LNCaP clone FGC (cell line): ENCODE measurements around the gene ZNF688.
A peak's percentile ranks its signal among the peaks of the same experiment; 100 is the strongest.

ENCODE experiments used
- DNase-seq: peaks from one replicate; pipeline ENCODE4 v3.0.0-alpha.2; 2011; ENCODE audit warnings: low read depth
- H3K4me3 ChIP-seq: 2 replicates; pipeline ENCODE4 v1.5.1; 2011; ENCODE audit warnings: mild to moderate bottlenecking, low read depth, low read length, control low read depth
- TF ChIP-seq, protein P1 (sequence below): IDR thresholded peaks from 2 replicates; pipeline ENCODE4 v1.5.1; 2012; ENCODE audit warnings: mild to moderate bottlenecking; ENCODE audit not compliant: control insufficient read depth, insufficient read depth; ENCODE audit errors: extremely low read depth

Gene ZNF688

DNA sequence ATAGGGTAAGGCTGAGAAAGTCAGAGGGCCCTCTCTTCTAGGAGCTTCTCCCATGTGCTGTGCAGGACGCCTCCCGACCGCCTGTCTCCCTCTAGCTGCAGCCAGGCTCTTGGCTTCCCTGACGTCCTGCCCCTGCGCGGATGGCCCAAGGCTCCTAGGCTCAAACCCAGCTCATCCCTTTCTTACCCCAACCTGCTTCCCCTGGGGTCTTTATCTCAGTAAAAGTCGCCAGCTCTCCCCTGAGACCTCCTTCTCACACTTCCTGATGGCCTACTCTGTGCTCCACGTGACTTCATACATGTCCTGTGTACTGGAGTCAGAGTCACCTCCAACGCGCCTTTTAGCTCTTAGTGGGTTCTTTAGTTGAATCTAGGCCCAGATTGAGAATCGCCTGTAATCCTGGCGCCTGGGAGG is 35.7 kb downstream of the ZNF688 start:
- DNase-seq: no peak
- peak overlapping the region; percentile 72 for H3K4me3 ChIP-seq
- TF ChIP-seq, protein P1, sequence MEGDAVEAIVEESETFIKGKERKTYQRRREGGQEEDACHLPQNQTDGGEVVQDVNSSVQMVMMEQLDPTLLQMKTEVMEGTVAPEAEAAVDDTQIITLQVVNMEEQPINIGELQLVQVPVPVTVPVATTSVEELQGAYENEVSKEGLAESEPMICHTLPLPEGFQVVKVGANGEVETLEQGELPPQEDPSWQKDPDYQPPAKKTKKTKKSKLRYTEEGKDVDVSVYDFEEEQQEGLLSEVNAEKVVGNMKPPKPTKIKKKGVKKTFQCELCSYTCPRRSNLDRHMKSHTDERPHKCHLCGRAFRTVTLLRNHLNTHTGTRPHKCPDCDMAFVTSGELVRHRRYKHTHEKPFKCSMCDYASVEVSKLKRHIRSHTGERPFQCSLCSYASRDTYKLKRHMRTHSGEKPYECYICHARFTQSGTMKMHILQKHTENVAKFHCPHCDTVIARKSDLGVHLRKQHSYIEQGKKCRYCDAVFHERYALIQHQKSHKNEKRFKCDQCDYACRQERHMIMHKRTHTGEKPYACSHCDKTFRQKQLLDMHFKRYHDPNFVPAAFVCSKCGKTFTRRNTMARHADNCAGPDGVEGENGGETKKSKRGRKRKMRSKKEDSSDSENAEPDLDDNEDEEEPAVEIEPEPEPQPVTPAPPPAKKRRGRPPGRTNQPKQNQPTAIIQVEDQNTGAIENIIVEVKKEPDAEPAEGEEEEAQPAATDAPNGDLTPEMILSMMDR: peak; percentile 67

DNA sequence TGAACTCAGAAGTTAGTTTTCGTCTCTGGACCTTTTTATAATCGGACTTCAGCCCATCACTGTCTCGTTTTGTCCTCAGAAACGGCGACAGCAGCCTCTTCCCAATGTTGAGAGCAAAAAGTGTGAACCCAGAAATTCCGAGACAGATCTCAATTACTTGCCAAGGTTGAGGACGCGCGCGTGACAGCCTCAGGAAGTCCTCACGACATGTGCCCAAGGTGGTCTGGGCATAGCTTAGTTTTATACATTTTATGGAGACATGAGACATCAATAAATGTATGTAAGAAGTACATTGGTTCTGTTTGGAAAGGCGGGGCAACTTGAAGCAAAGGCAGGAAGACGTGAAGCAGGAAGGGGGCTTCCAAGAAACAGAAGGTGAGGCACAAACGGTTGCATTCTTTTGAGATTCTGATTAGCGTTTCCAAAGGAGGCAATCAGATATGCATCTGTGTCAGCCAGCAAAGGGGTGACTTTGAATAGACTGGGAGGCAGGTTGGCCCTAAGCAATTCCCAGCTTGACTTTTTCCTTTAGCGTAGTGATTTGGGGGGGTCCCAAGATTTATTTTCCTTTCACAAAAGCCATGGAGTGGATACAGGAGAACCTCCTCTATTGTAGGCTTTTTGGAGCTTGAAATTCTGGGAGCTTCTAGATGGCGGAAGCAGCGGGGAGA is 36.3 kb downstream of the ZNF688 start:
- peak overlapping the region; percentile 72 for H3K4me3 ChIP-seq
- TF ChIP-seq, protein P1: no peak
- no peak for DNase-seq

DNA sequence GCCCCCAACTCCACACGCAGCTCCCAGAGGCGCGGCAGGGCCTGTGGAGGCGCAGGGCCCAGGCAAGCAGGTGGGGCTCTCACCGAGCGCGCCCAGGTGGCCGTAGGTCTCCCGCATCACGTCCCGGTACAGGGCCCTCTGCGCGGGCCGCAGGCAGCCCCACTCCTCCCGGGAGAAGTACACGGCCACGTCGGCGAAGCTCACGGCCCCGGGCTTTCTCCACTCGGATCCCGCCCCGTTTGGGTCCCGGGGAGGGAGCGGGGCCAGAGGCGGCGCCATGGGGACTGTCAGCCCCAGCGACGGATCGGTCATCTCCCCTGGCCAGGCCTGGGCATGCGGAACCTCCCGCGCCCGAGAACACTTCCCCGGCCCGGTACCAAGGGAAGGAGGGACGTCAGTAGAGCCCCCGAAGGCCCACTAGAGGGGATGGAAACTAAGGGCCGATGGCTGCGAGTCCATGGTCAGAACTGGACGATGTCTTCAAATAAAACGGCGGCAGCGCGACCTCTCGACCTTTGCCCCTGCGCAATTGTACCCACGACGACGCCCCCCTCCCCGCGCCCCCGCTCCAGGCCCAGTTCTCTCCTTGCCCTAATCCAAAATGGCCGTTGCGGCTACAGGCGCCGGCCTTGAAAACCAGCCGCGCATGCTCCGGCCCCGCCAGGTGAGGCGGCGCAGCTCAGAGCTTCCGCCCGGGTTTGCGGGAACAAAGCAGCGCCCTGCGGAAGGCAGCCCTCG is 37.0 kb downstream of the ZNF688 start, which contains the start of gene ZNF747:
Gene ZNF747, minus strand, starts transcription at position 491 of the 738 bp plus-strand sequence. Its CDS starts 179 bp downstream, at position 312.
- DNase-seq: peak; percentile 76
- H3K4me3 ChIP-seq: peak within 1 kb of the TSS; percentile 72
- TF ChIP-seq, protein P1: no peak

DNA sequence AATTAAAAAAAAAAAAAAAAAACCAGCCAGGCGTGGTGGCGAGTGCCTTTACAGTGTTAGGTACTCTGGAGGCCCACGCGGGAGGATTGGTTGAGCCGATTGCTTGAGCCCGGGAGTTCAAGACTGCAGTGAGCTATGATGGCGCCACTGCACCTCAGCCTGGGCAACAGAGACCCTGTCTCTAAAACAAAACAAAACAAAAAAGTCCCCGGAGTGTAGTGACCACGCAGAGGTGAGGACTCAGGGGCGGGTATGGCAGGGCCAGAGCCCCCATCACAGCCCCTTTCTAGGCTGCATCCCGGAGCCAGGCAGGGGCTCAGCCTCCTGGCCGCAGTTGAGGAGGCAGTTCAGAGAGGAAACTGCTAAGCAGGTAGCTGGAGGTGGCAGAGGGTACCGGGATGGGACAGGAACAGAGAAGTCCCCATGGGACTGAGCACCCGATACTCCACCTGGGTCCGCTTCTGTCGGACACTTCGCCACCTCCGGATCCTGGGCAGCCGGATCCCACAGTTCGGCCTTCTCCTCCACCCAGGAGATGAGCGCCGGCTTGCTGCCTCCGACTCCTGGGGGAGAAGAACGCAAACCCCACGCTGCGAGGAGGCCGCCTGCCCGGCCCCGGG is 37.7 kb downstream of the ZNF688 start:
- DNase-seq: no peak
- TF ChIP-seq, protein P1: no peak
- peak overlapping the region; percentile 72 for H3K4me3 ChIP-seq

DNA sequence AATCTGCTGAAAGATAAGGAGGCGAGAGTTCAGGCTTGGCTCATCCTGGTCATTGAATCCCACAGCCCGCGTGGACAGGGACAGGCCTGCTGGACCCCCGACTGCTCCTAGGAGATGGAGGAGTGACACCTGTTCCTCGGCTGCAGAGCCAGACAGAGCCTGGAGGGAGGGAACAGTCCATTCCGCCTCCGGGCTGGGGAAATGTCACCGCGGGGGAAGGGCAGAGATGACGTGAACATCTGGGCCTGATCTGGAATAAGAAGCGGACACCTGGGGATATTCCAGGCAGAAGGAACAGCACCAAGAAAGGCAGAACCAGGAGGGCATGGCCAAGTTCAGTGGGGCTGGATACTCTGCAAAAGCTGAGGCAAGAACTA is 38.4 kb downstream of the ZNF688 start:
- H3K4me3 ChIP-seq: peak overlapping the region; percentile 72
- TF ChIP-seq, protein P1: no peak
- DNase-seq: peak; percentile 37

DNA sequence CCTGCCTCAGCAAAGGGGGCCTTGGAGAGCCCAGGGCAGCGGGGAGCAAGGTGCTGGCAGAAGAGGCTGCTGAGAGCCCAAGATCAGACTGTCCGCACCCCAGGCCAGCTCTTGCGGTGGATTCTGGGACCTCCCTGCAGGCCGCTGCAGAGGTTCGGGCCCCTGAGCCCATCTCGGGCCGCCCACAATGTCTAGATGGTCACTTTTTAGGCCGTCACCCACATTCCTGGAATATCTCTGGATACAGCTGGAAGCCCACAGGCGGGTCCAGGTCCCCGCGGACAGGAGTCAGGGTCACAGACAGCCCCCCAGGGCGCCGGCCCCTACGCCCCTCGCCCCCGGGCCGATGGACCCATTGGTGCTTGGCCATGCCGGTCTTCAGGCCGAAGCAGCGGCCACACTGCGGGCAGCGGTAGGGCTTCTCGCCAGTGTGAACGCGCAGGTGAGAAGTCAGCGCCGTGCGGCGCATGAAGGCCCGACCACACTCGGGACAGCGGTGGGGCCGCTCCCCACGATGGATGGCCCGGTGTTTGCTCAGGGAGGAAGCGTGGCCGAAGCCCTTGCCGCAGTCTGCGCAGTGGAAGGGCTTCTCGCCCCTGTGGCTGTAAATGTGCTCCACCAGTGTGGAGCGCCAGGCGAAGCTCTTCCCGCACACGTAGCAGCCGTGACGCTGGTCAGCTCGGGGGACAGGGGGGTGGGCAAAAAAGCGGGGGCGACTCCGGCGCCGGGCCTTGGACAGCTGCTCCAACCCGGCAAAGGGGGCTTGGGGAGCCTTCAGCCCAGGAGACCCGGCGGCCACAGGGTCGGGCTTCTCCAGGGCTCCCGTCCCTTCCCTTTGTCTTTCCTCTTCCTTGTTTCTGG is 39.0 kb downstream of the ZNF688 start:
- peak overlapping the region; percentile 72; the same call in 1 of the 2 replicates for H3K4me3 ChIP-seq
- TF ChIP-seq, protein P1: no peak
- no peak for DNase-seq
